ENCODE data around the gene DOP1A.

GRCh38 chr6:83199173-83199862 lies 131.8 kb downstream of the DOP1A start:
- TF ChIP-seq CEBPB (IDR thresholded peaks at IDR 0.05; ENCODE audit: low read depth, low read length) (no peak), RCOR1 (IDR thresholded peaks at IDR 0.05; ENCODE audit: insufficient replicate concordance, low read length) (no peak), CTCF (conservative IDR thresholded peaks at IDR 0.05; ENCODE audit: low read depth, low read length) (no peak), POLR2A (IDR thresholded peaks at IDR 0.05; ENCODE audit: low read depth, low read length) (no peak), RFX5 (IDR thresholded peaks at IDR 0.05; ENCODE audit: low read depth, low read length) (no peak)

Measured in IMR-90 (cell line).